GM20000 (cell line): Measurements from ENCODE around the gene EIF2AK3.

ENCODE experiments used
- DNase-seq: peaks from one replicate; pipeline ENCODE4 v3.0.0; 2012; ENCODE audit warnings: low spot score
- CTCF ChIP-seq: IDR thresholded peaks from 2 replicates; pipeline ENCODE4 v1.5.1; 2012; ENCODE audit warnings: mild to moderate bottlenecking, control low read depth; ENCODE audit errors: extremely low read depth, missing control alignments

Gene EIF2AK3

GRCh38 chr2:88596141-88596830, 31.0 kb downstream of the EIF2AK3 start:
- no peak for DNase-seq
- TF ChIP-seq CTCF = no peak

GRCh38 chr2:88591698-88592097, 35.6 kb downstream of the EIF2AK3 start:
- TF ChIP-seq CTCF = no peak
- no peak for DNase-seq

- peak; percentile 53 for DNase-seq
- TF ChIP-seq CTCF = peak; percentile 41
Observed at GRCh38 chr2:88590998-88591613, 36.2 kb downstream of the EIF2AK3 start.

GRCh38 chr2:88585969-88586368, 41.3 kb downstream of the EIF2AK3 start:
- DNase-seq = no peak
- no peak for TF ChIP-seq CTCF

- no peak for DNase-seq
- no peak for TF ChIP-seq CTCF
Observed at GRCh38 chr2:88582030-88582429, 45.2 kb downstream of the EIF2AK3 start.

- TF ChIP-seq CTCF = no peak
- DNase-seq = no peak
Observed at GRCh38 chr2:88580088-88580487, 47.2 kb downstream of the EIF2AK3 start.

GRCh38 chr2:88575630-88576029, 51.6 kb downstream of the EIF2AK3 start:
- TF ChIP-seq CTCF = no peak
- DNase-seq = no peak
